CD4-positive, alpha-beta T cell treated with Interleukin-4 for 1 hour (primary cell): ENCODE results near the gene AIRE.

Source experiments
- DNase-seq, 2 donors: peaks; one replicate each; pipeline ENCODE4 v3.0.0-alpha.2; 2020 to 2022

AIRE gene

DNA sequence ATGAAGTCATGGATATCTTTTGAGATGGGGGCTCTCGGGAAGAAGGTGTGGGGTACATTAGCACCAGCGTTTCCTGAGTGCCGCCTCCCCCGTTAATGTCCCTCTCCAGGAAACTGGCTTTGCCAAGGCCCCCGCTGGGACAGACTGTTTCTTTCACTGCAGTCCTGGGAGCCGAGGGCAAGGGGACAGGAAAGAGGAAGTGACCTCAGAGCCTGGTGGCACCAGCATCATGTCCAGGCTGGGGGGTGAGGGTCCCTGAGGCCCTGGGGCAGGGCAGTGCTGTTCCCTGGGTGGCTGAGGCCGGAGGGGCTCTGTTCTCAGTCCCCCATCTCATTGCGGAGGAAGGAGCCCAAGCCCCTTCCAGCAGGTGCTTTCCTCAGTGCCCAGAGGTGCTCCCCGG is 20.0 kb downstream of the AIRE start:
- no peak for DNase-seq

DNA sequence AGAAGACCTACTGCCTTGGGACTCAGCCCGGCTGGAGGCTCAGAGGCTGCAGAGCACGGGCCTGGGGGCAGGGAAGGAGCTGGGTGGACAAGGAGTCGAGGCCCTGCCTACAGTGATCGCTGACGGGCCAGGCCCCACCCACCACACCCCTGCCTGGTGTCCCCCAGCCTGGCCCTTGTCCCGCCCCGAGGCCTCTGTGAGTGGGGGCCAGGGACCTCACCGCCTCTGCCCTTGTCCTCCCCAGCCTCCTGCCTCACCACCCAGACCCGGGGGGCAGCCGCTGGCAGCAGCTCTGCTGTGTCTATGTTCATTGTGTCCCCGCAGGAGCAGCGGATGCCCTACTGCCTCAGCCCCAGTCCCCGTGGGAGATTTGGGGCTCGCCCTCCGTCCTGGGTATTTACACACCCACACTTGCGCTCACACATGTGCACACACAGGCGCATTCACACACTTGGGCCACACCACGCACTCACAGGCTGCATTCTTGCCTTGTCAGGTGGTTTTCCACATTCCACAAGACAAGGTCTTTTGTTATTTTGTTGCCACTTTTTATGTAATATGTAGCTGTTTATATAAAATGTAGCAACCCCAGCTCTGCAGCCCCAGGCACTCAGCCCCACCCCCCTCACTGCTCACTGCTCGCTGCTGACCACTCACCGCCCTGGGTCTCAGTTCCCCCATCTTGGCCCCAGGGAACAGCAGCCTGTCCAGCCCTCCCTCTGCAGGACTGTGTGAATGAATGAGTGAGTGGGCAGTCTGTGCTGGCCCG is 21.4 kb downstream of the AIRE start:
- DNase-seq = no peak

DNA sequence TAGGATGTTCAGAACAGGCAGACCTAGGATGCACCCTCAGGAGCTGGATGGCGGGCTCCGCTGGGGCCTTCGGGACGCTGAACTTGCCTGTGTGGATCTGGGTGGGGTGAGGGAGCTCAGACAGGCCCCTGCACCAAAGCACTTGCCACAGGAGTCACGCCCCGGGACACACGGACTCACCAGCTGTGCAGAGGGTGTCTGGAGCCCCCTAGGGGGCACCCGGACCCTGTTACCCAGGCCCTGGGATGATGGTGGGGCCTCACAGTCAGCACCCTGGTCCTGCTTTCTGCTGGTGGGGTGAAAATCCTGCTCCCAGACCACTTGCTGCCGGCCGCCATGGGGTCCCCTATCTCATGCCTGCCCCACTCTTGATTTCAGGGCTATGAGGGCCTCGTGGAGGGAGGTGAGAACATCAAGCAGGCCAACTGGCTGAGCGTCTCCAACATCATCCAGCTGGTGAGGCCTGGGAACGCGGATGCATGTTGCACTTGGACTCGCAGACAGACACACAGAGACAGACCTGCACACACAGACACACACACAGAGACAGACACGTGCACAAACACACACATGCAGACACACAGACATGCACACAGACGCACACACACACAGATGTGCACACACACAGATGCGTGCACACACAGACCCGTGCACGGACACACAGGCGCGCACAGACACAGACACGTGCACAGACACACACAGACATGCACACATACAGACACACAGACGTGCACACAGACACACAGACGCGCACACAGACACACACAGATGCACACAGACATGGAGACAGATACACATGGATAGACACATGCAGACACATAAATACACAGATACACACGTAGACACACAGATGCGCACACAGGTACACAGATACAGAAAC is 25.2 kb downstream of the AIRE start:
- no peak for DNase-seq

DNA sequence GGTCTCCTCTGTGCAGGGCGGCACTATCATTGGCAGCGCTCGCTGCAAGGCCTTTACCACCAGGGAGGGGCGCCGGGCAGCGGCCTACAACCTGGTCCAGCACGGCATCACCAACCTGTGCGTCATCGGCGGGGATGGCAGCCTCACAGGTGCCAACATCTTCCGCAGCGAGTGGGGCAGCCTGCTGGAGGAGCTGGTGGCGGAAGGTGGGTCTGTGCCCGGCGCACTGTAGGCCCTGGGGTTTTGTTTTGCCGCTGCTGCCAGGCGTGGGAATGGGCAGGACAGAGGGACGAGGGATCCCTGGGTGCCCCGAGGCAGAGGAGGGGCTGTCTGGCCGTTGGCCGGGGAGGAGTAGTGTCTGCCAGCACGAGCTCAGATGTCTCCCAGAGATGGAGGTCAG is 26.4 kb downstream of the AIRE start:
- DNase-seq = no peak

DNA sequence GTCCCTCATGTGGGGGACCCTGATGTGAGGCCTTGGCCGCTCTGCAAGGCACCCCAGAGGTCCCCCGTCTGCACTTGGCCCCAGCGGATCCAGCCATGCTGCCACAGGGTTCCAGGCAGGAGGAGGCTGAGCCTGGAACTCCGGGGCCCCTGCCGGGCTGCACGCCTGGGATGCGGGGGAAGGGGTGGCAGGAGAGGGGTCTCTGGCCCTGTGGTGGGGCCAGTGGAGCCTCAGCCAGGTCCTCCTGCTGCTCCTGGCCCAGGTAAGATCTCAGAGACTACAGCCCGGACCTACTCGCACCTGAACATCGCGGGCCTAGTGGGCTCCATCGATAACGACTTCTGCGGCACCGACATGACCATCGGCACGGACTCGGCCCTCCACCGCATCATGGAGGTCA is 27.0 kb downstream of the AIRE start:
- no peak for DNase-seq

DNA sequence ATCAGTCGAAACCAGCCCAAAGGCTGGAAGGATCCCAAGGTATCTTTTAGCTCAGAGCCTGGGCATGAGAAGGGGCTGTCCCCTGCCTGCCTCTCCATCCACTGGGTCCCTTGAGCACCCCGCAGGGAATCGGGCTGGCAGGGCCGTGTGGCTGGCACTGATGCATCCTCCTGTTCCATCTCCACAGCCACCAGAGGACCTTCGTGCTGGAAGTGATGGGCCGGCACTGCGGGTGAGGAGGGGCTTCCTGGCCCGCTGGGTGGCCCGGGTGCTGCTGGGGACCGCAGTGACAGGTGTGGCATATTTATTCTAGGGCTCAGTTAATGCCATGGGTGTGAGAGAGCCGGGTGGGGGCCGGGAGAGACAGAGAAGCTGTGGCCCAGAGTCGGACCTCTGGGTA is 27.8 kb downstream of the AIRE start:
- DNase-seq = no peak

DNA sequence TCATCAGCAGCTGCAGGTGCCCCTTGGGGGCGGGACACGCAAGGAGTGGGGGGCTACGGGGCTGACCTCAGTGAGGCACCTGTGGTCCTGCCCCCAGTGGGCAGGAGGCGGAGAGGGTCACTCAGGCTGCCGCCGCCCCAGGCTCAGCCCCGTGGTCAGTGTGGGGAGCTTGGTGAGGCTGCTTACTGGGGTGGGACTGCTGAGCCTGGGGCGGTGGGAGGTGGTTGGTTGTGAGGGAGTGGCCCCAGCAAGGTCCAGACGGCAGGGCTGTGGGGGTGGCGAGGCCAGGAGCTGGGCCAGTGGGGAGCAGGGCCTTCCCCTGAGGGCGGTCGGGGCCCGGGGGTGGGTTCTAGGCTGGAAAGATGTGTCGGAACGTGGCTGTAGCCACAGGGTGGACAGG is 28.5 kb downstream of the AIRE start:
- DNase-seq = no peak

DNA sequence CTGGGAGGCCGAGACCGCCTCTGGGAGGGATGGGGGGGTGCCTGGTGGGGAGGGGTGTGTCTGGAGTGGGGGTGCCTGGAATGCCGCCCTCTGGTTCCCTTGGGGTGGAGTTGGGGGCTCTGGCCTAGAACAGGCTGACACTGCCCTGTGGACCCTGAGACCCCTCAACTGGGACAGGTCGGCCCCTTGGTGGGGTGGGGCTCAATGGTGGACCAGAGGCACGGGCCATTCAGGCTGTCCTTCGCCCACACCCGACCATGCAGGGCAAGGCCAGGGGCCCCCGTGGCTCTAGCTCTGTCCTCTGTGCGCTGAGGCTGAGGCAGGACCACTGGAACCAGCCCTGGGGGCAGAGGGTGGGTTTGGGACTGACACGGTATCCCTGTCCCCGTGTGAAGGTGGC is 28.9 kb downstream of the AIRE start:
- no peak for DNase-seq

DNA sequence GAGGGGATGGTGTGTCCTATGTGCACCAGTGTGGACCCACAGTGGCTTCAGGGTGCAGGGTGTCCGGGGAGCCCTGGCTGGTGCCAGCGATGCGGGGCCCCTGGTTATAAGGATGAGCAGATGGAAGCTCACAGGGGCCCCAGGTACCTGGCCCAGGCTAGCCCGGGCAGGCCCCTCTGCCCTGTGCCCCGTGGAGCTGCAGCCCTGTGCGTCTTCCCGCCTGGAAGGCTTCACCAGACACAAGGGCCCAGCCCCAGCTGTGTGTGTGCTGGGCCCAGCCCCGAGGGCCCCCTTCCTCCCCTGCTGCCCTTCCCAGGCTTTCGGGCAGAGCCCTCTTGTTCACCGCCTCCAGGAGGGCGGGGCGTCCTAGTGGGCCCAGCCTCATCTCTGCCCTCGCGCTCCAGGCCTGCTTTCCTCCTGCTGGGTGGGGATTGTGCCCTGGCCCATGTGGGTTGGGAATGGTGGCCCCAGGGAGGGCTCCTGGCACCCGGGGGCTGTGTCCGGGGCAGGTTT is 30.1 kb downstream of the AIRE start:
- DNase-seq = no peak

DNA sequence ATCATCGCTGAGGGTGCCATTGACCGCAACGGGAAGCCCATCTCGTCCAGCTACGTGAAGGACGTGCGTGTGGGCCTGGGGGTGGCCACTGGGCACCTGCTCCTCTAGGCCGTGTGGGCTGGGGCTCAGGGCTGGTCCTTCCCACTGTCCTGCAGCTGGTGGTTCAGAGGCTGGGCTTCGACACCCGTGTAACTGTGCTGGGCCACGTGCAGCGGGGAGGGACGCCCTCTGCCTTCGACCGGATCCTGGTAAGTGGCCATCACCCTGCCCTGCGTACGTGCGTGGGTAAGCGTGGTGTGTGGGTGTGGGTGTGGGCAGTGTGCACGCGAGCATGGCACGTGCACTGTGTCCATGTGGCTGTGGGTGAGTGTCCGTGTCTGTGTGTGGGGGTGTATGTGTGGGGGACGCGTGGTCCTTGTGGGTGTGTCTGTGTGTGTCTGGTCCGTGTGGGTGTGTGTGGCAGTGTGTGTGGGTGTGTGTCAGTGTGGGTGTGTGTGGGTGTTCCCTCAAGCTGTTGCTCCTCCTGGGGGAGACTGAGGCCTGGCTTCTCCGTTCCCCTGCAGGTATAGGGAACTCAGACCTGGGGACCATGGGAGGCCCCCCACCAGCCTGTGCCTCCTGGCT is 30.7 kb downstream of the AIRE start:
- DNase-seq = no peak

DNA sequence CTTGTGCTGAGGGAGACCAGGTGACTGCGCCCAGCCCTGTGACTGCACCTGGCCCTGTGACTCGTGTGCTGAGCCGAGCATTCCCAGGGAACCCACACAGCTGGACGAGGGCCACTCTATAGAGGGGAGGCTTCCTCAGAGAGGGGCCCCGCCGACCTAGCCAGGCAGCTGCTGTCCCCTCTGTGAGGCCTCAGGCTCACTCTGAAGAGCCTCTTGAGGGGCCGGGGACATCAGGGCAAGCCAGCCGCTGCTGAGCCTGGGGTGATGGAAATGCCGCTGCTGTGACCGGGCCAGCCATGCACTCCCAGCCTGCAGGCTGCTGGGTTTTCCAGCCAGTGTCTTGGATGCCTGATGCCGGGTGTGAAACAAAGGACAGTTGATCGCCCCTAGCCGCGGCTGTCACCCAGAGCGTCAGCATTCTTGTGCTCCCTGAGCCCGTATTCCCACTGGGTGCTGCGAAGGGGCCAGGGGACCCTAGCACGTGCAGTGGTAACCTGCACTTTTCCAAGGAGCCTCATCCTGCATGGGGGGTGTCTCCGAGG is 31.6 kb downstream of the AIRE start:
- DNase-seq = no peak

DNA sequence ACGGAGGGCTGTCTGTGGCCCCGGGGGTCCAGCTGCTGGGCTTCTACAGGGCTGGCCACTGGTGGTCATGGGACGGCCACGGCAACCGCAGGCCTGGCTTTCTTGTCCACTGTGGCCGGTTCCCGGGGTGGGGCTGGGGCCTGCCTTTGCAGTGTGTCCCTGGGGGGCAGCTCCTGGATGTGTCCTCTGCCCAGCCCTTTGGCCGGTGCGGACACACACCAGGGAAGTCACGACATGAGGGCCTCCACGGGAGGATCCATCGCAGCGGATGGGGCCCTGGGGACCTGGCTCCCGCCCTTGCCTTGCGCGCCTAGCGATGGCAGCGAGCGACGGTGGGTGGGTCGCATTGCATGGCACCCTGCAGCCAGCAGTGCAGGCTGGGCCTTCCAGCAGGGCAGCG is 32.2 kb downstream of the AIRE start:
- no peak for DNase-seq

DNA sequence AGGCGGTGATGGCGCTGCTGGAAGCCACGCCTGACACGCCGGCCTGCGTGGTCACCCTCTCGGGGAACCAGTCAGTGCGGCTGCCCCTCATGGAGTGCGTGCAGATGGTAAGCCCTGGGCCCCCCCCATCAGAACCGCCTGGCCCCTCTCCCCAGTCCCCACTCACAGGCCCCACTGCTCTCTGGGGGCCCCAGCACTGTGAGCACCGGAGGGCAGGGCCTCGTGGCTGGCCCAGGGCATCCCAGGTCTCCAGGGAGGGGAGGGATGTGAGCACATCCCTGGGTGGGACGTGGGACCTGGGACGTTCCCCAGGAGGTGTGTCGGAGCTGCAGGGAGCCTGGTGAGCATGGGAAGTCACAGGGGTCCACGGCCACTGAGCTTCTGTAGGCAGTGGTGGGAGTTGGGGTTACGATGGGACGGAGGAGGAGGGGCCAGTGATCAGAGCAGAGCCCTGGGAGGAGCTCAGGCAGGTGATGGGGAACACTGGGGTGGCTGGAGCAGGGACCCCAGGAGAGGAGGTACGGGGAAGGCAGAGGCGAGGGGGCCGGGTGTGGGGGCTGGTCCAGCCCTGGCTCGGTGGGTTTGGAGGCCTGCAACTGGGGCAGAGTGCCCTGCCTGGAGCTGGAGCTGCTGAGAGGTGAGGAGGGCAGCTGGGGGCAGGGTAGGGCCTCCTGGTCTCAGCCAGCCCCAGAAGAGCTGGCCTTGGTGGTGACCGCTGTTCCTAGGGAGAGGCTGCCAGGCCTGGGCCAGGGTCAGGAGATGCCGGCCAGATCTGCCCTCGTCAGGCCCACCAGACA is 33.0 kb downstream of the AIRE start:
- DNase-seq = no peak

DNA sequence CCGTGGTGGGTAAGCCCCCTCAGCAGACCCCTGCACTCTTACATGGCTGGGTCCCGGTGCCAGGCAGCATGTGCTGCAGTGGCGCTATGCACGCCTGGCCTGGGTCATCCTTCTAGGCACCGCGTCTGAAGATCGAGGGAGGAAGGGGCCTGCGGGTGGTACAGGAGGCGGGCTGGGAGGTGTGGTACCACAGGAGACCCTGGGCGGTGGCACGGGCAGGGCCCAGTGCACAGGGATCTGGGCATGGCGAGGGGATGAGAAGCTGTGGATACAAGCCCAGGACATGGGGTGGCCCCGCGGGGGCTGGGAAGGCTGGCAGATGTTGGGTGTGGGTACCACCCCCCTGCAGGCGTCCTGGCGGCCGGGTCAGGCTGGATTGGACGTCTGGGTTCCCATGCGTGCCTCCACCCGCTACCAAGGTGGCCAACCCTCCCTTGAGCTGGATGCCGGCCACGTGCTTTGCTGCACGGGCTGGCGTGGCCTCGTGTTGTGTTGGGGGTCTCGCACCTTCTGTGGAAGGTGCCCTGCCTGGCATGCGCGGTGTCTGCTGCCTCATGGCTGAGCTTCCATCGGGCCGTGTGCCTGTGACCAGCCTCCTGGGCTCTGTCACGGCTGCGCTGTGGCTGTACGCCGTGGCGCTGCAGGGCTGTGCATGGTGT is 33.9 kb downstream of the AIRE start:
- DNase-seq = no peak

DNA sequence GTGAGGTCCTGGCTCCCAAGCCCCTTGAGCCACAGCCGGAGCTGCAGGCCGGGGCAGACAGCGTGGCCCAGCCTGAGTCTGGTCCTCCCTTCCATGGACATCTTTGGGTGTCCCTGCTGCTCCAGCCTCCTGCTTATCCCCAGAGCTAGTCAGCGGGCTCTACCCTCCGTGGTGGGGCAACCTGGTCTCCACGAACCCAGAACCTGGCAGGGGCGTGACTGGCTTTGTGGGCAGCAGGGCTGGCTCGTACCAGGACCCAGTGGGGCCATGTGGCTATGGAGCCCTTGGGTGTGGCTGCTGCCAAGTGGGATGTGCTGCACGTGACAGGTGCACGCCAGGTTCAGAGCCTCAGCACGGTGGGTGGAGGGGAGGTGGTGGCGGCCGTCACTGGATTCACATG is 35.2 kb downstream of the AIRE start:
- no peak for DNase-seq

DNA sequence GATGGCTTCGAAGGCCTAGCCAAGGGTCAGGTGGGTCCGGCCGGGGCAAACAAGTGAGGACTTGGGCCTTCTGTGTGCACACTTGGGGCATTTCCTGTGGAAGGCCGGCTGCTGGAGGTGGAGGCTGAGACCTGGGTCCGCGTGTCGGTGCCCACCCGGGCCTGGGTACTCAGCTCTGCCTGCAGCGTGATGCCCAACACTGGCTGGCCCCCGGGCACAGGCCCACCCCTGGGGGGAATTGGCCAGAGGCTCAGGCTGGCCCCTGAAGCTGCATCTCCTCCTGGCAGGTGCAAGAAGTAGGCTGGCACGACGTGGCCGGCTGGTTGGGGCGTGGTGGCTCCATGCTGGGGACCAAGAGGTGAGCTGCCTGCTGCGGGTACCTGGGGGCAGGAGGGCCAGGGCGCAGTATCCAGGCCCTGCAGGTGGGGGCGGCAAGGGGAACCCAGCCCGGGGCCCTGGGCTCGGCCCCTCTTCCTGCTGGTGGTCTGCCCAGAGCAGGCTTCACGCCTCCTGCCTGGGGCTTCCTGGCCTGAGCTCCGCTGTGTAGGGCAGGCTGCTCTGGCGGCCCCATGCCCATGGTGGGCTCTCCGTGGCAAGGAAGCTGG is 36.3 kb downstream of the AIRE start:
- no peak for DNase-seq

DNA sequence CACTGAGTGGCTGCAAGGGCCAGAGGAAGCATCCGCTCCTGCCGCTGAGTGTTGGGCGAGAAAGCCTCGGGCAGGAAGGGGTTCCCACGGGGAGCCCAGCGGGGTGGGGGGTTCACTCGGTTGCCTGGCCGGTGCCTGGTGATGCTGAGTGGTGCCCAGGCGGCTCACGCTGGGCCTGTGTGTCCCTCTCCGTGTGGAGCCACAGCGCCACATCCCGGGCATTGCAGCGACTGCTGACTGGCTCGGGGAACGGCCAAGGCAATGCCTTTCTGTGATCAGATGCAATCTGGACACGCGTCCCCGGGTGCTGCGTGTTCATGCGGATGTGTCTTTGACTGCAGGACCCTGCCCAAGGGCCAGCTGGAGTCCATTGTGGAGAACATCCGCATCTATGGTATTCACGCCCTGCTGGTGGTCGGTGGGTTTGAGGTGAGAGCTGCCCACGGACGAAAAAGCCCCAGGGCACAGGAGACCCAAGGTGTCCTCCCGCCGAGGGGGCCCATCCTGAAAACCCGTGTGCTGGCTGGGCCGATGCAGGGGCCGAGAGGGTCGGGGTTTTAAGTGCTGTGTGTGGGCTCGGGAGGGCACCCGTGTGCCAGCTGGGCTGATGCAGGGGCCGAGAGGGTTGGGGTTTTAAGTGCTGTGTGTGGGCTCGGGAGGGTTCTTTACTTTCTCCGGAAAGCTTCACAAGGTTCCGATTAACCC is 37.1 kb downstream of the AIRE start:
- DNase-seq = no peak

DNA sequence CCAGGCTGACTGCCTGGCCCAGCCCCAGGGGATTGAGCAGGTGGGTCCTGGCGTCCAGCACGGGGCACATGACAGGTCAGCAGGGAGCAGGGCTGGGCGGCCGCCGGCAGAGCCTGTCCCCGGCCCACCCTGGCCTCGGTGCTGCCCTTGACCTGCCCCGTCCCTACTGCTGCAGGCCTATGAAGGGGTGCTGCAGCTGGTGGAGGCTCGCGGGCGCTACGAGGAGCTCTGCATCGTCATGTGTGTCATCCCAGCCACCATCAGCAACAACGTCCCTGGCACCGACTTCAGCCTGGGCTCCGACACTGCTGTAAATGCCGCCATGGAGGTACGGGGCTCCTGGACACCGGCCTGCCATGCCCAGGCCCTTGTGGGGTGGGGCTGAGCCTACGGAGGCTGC is 37.9 kb downstream of the AIRE start:
- no peak for DNase-seq

DNA sequence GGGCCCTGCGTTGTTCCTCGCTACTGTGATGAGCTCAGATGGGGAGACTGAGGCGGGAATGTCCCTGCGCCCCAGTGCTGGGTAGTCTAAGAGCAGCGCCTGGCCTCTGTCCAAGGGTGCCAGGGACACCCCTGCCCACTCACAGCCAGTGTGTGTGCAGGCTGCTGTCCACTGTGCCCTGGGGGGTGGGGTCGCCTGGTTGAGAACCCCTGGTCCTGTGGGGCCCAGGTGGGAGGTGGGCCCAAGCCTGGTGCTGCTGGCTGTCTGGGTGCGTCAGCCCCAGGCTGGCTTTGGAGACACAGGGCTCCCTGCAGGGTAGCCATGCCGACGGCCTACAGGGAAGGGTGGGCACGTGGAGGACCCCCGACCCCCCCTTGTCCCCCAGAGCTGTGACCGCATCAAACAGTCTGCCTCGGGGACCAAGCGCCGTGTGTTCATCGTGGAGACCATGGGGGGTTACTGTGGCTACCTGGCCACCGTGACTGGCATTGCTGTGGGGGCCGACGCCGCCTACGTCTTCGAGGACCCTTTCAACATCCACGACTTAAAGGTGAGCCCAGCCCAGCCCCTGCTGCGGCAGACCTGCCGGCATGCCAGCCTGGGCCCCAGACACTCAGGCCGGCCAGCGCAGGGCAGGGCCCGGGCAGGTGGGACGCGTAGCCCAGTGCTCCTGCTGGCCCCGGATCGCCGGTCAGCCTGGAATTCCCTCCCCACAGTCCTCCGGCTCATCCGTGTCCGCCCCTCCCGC is 38.6 kb downstream of the AIRE start:
- no peak for DNase-seq

DNA sequence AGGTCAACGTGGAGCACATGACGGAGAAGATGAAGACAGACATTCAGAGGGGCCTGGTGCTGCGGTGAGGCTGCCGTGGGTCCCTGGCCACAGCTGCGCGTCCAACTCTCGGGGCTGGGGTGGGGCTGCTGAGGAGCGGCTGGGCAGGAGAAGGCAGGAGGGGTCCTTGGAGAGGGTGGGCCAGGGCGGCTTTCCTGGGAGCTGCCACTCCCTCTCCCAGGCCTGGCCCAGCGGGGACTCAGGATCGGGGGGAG is 39.1 kb downstream of the AIRE start:
- no peak for DNase-seq
